A673 (cell line): ENCODE data around the gene ZEB2. TPM values are rescaled to one million over a fixed set of nuclear protein-coding genes. Genes with fewer than 3 reads are reported as not detected.
A peak's percentile ranks its signal among the peaks of the same experiment; 100 is the strongest.

Source experiments
- BruUV-seq: library from RNA; stranded (reverse); fragments of 400-500 nt; replicated peaks from 2 replicates; lab custom pipeline; 2021; lab: Mats Ljungman, UMichigan
- CTCF ChIA-PET: fragments of 300-600 bp; sonication (Branson Sonifier 250); formaldehyde crosslinking; loops from one replicate; lab custom pipeline; 2022; ENCODE audit warnings: antibody characterized with exemption; lab: Charles Lee
- POLR2A ChIA-PET: fragments of 300-600 bp; sonication (Branson Sonifier 250); formaldehyde crosslinking; loops from one replicate; lab custom pipeline; 2022; ENCODE audit warnings: antibody characterized with exemption; ENCODE audit not compliant: low non-redundant PET; lab: Charles Lee
- DNase-seq: peaks from one replicate; pipeline ENCODE4 v3.0.0-alpha.2; 2015; ENCODE audit warnings: low spot score
- H3K27ac ChIP-seq: fragments of 200-600 bp; sonication (generic); 2 replicates; pipeline ENCODE4 v1.5.1; 2016; ENCODE audit warnings: mixed run types, low read depth, mild to moderate bottlenecking, mixed read lengths, antibody characterized with exemption, low read length; ENCODE audit not compliant: poor library complexity, severe bottlenecking
- H3K27me3 ChIP-seq: fragments of 200-600 bp; sonication (generic); replicated peaks from 2 replicates; pipeline ENCODE4 v1.6.1; 2017; ENCODE audit warnings: mixed run types, low read depth, mild to moderate bottlenecking, mixed read lengths, antibody characterized with exemption, low read length; ENCODE audit not compliant: insufficient read depth, poor library complexity
- H3K36me3 ChIP-seq: fragments of 200-600 bp; sonication (generic); 2 replicates; pipeline ENCODE4 v1.6.1; 2016; ENCODE audit warnings: mixed run types, mild to moderate bottlenecking, mixed read lengths, antibody characterized with exemption, low read length; ENCODE audit not compliant: insufficient read depth, poor library complexity, severe bottlenecking
- H3K4me1 ChIP-seq: fragments of 200-600 bp; sonication (generic); 2 replicates; pipeline ENCODE4 v1.6.1; 2017; ENCODE audit warnings: mixed run types, mild to moderate bottlenecking, mixed read lengths, antibody characterized with exemption, low read length; ENCODE audit not compliant: insufficient read depth, poor library complexity, severe bottlenecking
- H3K4me3 ChIP-seq: fragments of 200-600 bp; sonication (generic); 2 replicates; pipeline ENCODE4 v1.5.1; 2016; ENCODE audit warnings: low read depth, mixed run types, mild to moderate bottlenecking, mixed read lengths, low read length; ENCODE audit not compliant: poor library complexity, severe bottlenecking
- H3K9me3 ChIP-seq: fragments of 200-600 bp; sonication (generic); 2 replicates; pipeline ENCODE4 v1.6.1; 2016; ENCODE audit warnings: mixed run types, low read depth, mild to moderate bottlenecking, mixed read lengths, antibody characterized with exemption, low read length; ENCODE audit not compliant: poor library complexity, severe bottlenecking
- EZH2 ChIP-seq: fragments of 200-600 bp; sonication (generic); IDR thresholded peaks from 2 replicates; pipeline ENCODE4 v1.6.1; 2017; ENCODE audit warnings: borderline replicate concordance, low read depth, mild to moderate bottlenecking, mixed read lengths, antibody characterized with exemption, low read length; ENCODE audit not compliant: poor library complexity, severe bottlenecking
- intact Hi-C: fragments of 100-400 bp; cut with micrococcal nuclease; formaldehyde crosslinking; loops from one replicate; pipeline ENCODE4 v1.10.0; 2022; ENCODE audit not compliant: unreplicated experiment
- total RNA-seq: library from RNA; stranded (reverse); gene quantifications from 2 replicates; pipeline ENCODE4 v1.2.3, GENCODE V29; 2021
- TF ChIP-seq, protein P1 (sequence below): fragments of 300-800, 200-600 bp; sonication (generic); conservative IDR thresholded peaks from 2 replicates; pipeline ENCODE4 v1.5.1; 2017; ENCODE audit warnings: low read depth, mild to moderate bottlenecking, antibody characterized with exemption, low read length, moderate library complexity, mixed read lengths

The ZEB2 gene
- total RNA-seq, 1 experiment from 2014 or later, result 146 TPM

DNA sequence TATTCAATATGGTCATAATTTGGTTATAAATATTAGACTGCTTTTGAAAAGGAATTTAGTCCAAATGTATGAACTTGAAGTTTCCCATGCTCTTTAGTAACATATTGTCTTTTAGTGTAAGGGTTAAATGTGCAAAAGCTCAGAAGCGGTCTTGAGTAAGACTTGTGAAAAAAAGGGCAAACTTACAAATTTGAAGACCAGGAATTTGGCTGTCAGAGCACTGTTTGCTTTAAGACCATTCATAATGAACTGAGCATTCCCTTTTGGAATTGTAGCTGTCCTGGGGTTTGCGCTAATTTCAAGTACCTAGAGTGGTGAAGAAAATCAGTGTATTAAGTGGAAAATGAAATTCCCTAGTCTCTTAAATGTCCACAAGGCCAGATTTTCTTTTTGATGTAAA lies 6.9 kb upstream of the ZEB2 start:
- TF ChIP-seq EZH2, result no peak
- TF ChIP-seq, protein P1, sequence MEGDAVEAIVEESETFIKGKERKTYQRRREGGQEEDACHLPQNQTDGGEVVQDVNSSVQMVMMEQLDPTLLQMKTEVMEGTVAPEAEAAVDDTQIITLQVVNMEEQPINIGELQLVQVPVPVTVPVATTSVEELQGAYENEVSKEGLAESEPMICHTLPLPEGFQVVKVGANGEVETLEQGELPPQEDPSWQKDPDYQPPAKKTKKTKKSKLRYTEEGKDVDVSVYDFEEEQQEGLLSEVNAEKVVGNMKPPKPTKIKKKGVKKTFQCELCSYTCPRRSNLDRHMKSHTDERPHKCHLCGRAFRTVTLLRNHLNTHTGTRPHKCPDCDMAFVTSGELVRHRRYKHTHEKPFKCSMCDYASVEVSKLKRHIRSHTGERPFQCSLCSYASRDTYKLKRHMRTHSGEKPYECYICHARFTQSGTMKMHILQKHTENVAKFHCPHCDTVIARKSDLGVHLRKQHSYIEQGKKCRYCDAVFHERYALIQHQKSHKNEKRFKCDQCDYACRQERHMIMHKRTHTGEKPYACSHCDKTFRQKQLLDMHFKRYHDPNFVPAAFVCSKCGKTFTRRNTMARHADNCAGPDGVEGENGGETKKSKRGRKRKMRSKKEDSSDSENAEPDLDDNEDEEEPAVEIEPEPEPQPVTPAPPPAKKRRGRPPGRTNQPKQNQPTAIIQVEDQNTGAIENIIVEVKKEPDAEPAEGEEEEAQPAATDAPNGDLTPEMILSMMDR, result no peak

DNA sequence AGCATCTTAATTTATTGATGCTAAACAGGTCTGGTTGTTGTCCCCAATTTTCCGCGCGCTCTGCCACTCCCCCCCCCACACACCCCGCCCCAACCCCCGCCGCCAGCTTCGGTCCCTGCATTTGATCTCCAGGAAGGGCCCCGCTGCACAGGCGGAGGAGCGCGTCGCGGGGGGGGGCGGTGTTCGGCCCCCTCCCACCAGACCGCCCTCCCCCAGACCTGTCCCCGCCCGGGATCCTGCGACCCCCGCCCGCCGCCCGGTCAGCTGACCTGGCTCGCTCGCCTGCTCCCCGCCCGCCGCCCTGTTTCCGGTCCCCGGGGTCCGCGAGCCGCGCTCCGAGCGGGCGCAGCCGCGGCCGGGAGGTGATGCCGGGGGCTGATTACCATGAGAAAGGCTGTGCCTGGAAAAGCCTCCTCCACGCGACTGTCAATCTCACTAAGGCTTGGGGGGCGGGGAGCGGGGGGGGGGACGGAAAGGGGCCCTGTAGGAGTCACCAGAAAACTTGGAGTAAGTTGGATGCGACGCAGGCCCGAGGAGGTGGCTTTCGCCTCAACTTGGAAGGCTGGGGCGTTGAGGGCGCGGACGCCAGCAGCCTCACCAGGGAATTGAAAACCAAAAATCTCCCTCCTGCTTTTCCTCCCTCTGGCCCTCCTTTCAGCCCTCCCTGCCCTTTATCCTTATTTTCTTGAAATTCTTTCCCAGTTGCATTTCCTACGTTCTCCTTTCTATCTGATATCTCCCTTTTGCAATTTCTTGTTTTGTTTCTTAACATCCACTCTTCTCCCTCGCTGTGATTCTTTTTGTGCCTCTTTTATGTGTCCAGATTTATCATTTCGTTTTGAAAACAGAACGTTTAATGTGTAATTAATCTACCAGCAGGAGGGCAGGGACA lies 4.4 kb upstream of the ZEB2 start:
- POLR2A ChIA-PET, result interaction anchor here (0.5 to 0.6 kb wide), 2 partner anchors 1092 to 1237 kb away, joined by 3 to 4 read pairs; no protein-coding TSS in a partner anchor
- CTCF ChIA-PET, result interaction anchor here (0.6 kb wide), 1 partner anchor 340 kb away, joined by 5 read pairs; no protein-coding TSS in a partner anchor
- intact Hi-C loops, result loop anchor here (5.0 to 10.0 kb wide), 3 partner anchors 207 to 1228 kb away; no protein-coding TSS in a partner anchor

More for the DNA sequence above, 6.9 kb upstream of the ZEB2 start:
- no peak overlapping the region for H3K27ac ChIP-seq
- no peaks in the 10 kb centered on the region for H3K9me3 ChIP-seq
- no peak overlapping the region for H3K4me3 ChIP-seq
- H3K27me3 ChIP-seq, result no peaks in the 10 kb centered on the region
- intact Hi-C loops, result loop anchor here (10.0 kb wide), 1 partner anchor 308 kb away; no protein-coding TSS in a partner anchor
- POLR2A ChIA-PET, result no interaction called here
- no peaks in the 10 kb centered on the region for H3K36me3 ChIP-seq
- CTCF ChIA-PET, result no interaction called here
- no peak for DNase-seq
- no TSS peak for BruUV-seq
- peaks cover 22% of the 10 kb centered on the region for H3K4me1 ChIP-seq

DNA sequence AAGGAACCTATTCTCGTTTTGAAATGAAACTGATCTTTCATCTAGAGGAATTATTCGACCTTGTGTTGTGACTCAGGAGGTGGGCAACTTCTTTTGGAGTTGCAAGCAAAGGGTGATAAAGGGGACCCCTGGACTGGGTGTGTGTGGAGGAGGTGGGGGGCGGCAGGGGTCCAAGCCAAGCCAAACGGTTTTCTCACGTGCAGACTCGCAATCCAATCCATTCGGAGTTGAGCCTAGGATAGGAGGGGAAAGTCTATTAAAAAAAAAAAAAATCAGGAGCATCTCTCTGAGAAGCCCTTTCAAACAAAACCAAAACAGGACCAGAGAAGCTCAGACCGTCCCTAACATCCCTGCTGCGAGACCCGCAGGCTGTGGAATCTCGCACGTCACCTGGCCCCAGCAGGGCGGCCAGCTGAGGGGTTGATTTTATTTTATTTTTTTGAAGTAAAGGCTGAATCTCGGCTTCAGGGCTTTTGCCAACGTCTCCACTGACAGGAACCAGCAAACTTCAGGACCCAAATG lies 3.7 kb upstream of the ZEB2 start:
- DNase-seq, result peak; percentile 50
- Histone ChIP-seq H3K9me3 (no peaks in the 10 kb centered on the region), H3K27ac (peak overlapping the region; percentile 72), H3K27me3 (no peaks in the 10 kb centered on the region), H3K4me3 (peak overlapping the region; percentile 57), H3K36me3 (no peaks in the 10 kb centered on the region), H3K4me1 (peaks cover 29% of the 10 kb centered on the region)
- intact Hi-C loops, result loop anchor here (5.0 to 10.0 kb wide), 3 partner anchors 206 to 1229 kb away; no protein-coding TSS in a partner anchor
- CTCF ChIA-PET, result interaction anchor here (0.6 kb wide), 1 partner anchor 341 kb away, joined by 5 read pairs; no protein-coding TSS in a partner anchor
- BruUV-seq, result no TSS peak
- POLR2A ChIA-PET, result interaction anchor here (0.6 kb wide), 2 partner anchors 275 to 1093 kb away, joined by 3 to 4 read pairs; no protein-coding TSS in a partner anchor
- TF ChIP-seq, protein P1, result no peak

More for the DNA sequence above, 4.4 kb upstream of the ZEB2 start:
- no peaks in the 10 kb centered on the region for H3K27me3 ChIP-seq
- peak overlapping the region; percentile 72 for H3K27ac ChIP-seq
- TF ChIP-seq EZH2, result no peak
- TF ChIP-seq, protein P1, result no peak
- H3K36me3 ChIP-seq, result no peaks in the 10 kb centered on the region
- H3K4me3 ChIP-seq, result peak overlapping the region; percentile 57
- TSS peak; percentile 43 for BruUV-seq
- H3K9me3 ChIP-seq, result no peaks in the 10 kb centered on the region
- H3K4me1 ChIP-seq, result peaks cover 29% of the 10 kb centered on the region
- DNase-seq, result peak; percentile 75
